ENCODE data around the gene CXCL1. TPM values are rescaled to one million over a fixed set of nuclear protein-coding genes. Genes with fewer than 3 reads are reported as not detected.

Gene CXCL1
- total and polyA plus RNA-seq, 2 of the 13 experiments (the other 11 are each of a cell fraction or from before 2014, with no cell fraction given) = 0.15 TPM; not detected in 1

- H3K4me3 ChIP-seq (replicated peaks in 1 of 3; ENCODE audit: insufficient read depth in 1 of 3, low read depth in 2 of 3, low read length in 3 of 3) = no peak overlapping the region
- WGBS (ENCODE audit: low lambda C conversion rate) = 4% methylated on average over 2 of the region's 2 CpGs
- TF ChIP-seq CREM (IDR thresholded peaks at IDR 0.05) (no peak), CREM (CRISPR knock-in tag; IDR thresholded peaks at IDR 0.05) (no peak), MED13 (CRISPR knock-in tag; IDR thresholded peaks at IDR 0.05) (no peak), NPAS2 (CRISPR knock-in tag; IDR thresholded peaks at IDR 0.05; ENCODE audit: borderline replicate concordance) (no peak), MAX (IDR thresholded peaks at IDR 0.05) (no peak), MAFF (IDR thresholded peaks at IDR 0.05; ENCODE audit: low read depth, low read length) (no peak), MLX (CRISPR knock-in tag; IDR thresholded peaks at IDR 0.05) (no peak), MATR3 (CRISPR knock-in tag; IDR thresholded peaks at IDR 0.05) (no peak), MYC (CRISPR knock-in tag; IDR thresholded peaks at IDR 0.05; ENCODE audit: borderline replicate concordance) (no peak), HNF1B (CRISPR knock-in tag; IDR thresholded peaks at IDR 0.05) (no peak), CENPX (CRISPR knock-in tag; IDR thresholded peaks at IDR 0.05) (no peak)
- intact Hi-C loops (cut with micrococcal nuclease; ENCODE audit: unreplicated experiment) = no loop called here
- no peak for DNase-seq (ENCODE audit: low spot score)
- no peaks in the 10 kb centered on the region for H3K9me3 ChIP-seq (ENCODE audit: low read length)
- no peak overlapping the region for H3K27ac ChIP-seq (ENCODE audit: extremely low read length, insufficient read depth, low read length)
- H3K36me3 ChIP-seq (replicated peaks in 1 of 2; ENCODE audit: control insufficient read depth in 1 of 2, insufficient read depth in 2 of 2, low read length in 2 of 2) = no peaks in the 10 kb centered on the region
- no peaks in the 10 kb centered on the region for H4K20me1 ChIP-seq (ENCODE audit: insufficient read depth, low read length)
- ATAC-seq = no peak
- POLR2A ChIA-PET = no interaction called here
- no peaks in the 10 kb centered on the region for H3K4me1 ChIP-seq (ENCODE audit: insufficient read depth, low read length)
- no peaks in the 10 kb centered on the region for H3K27me3 ChIP-seq (ENCODE audit: control insufficient read depth in 1 of 2, insufficient read depth in 2 of 2, low read length in 2 of 2)
- no peak overlapping the region for H2AFZ ChIP-seq (ENCODE audit: low read length)
- in situ Hi-C loops (cut with HindIII; ENCODE audit: extremely low pct_ligation_motif_present, low pct_unique_long_range_greater_than_20kb) = no loop called here
- CTCF ChIA-PET (ENCODE audit: low intra/inter-chr PET ratio, low total read pairs) = no interaction called here
- no peak overlapping the region for H3K9ac ChIP-seq (ENCODE audit: insufficient read depth, low read depth, low read length)
- no TSS peak for BruUV-seq (replicated peaks)
- H3K79me2 ChIP-seq (ENCODE audit: insufficient read depth, low read length) = no peaks in the 10 kb centered on the region
- H3K4me2 ChIP-seq (ENCODE audit: low read depth, low read length) = no peak overlapping the region
- FAIRE-seq = no peak
These were observed 27.2 kb downstream of the CXCL1 start for GRCh38 chr4:73896416-73896815.

Data from HepG2 (cell line).